ENCODE data around the gene GPR55.

DNA sequence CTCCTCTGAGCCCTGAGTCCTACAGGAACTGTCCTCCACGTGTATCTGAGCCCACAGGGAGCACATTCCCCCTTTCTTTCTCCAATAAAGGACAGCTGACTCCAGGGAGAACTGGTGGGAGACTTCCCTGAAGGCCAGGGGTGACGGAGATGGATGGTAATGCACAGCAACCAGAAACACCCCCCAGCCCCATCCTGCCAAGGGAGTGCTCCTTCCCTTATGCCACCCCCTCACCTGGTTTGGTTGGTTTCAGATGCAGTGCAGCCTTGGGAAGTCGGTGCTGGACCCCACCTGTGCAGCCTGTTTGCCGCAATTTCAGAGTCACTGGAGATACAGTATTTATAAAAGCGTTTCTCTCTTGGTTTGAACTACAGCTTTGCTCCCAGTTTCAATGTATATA is 24.0 kb downstream of the GPR55 start:
- no peak for TF ChIP-seq CTCF (IDR thresholded peaks at IDR 0.05)
- no peak for TF ChIP-seq POLR2A (IDR thresholded peaks at IDR 0.05)
